ENCODE data around the gene PLA2R1. TPM values are rescaled to one million over a fixed set of nuclear protein-coding genes. Genes with fewer than 3 reads are reported as not detected.
A peak's percentile ranks its signal among the peaks of the same experiment; 100 is the strongest.

PLA2R1 gene
- total and polyA plus RNA-seq, 10 donors: 1.3 to 17.0 (median 10.1) TPM

DNA sequence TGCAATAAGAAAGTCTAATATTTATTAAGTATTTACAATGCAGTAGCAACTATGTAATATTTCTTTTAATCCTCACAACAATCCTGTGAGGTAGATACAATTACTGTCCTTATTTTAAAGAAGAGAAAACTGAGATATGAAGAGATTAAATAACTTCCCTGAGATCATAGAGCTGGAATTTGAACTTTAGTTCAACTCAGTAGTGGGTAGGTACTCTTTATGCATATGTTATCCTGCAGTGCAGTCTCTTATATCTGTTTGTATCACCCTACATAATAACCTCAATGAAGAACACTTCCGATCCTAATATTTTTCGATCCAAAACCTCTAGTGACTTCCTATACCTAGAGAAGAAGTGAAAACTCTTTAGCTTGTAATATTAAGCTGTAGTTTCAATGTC lies 64.2 kb downstream of the PLA2R1 start:
- no peaks in the 10 kb centered on the region for H3K27me3 ChIP-seq (replicated peaks in 1 of 7)
- H3K4me1 ChIP-seq: peaks cover 0 to 22% (median 0%) of the 10 kb centered on the region in 6 donors
- intact Hi-C loops (cut with DNase I; ENCODE audit: low total_unique reads): no loop called here
- 89 to 97% (median 94%) methylated on average over 2 of the region's 2 CpGs for WGBS, 5 donors
- DNase-seq: no peak
- H3K4me3 ChIP-seq: no peak overlapping the region
- H3K36me3 ChIP-seq: no peaks in the 10 kb centered on the region
- no peak for TF ChIP-seq POLR2AphosphoS5 (IDR thresholded peaks at IDR 0.05)
- TF ChIP-seq, protein P1, sequence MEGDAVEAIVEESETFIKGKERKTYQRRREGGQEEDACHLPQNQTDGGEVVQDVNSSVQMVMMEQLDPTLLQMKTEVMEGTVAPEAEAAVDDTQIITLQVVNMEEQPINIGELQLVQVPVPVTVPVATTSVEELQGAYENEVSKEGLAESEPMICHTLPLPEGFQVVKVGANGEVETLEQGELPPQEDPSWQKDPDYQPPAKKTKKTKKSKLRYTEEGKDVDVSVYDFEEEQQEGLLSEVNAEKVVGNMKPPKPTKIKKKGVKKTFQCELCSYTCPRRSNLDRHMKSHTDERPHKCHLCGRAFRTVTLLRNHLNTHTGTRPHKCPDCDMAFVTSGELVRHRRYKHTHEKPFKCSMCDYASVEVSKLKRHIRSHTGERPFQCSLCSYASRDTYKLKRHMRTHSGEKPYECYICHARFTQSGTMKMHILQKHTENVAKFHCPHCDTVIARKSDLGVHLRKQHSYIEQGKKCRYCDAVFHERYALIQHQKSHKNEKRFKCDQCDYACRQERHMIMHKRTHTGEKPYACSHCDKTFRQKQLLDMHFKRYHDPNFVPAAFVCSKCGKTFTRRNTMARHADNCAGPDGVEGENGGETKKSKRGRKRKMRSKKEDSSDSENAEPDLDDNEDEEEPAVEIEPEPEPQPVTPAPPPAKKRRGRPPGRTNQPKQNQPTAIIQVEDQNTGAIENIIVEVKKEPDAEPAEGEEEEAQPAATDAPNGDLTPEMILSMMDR (IDR thresholded peaks at IDR 0.05 in 8 of 11, conservative IDR thresholded peaks at IDR 0.05 in 3 of 11): no peak
- no peak for TF ChIP-seq POLR2A (IDR thresholded peaks at IDR 0.05)
- peak overlapping the region in 5 of 8 donors; percentile 45 to 79 (median 59) for H3K27ac ChIP-seq
- H3K9me3 ChIP-seq: no peaks in the 10 kb centered on the region

DNA sequence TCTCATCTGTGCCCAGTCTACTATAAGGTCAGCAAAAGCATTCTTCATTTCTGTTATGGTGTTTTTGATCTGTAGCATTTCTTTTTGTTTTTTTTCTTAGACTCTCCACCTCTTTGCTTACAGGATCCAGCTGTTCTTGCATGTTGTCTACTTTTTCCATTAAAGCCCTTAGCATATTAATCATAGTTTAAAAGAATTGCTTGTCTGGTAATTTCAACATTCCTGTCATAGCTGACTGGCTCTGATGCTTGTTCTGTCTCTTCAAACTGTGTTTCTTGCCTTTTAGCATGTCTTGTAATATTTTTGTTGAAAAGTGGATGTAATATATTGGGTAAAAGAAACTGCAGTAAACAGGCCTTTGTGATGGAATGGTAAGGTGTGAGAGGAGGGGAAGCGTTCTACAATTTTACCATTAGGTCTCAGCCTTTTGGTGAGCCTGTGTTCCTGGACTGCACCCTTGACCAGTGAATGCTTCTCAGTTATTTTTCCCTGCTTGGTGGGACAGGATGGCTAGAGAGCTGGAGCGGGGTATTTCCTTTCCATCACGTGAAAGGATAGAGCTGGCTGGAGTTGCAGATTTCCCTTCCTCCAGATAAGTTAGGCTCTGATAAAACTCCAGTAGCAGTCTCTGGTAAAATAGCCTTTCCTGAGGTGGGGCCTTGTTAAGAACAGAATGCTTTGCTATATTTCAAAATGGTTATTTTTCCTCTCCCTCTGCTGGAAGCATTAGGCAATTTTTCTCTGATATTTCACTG lies 65.4 kb downstream of the PLA2R1 start:
- 61 to 91% (median 72%) methylated on average over 3 of the region's 3 CpGs for WGBS, 5 donors
- no peak for DNase-seq
- Histone ChIP-seq H3K27ac (peak overlapping the region in 7 of 8 donors; percentile 45 to 79 (median 55)), H3K27me3 (replicated peaks in 1 of 7) (no peaks in the 10 kb centered on the region), H3K9me3 (no peaks in the 10 kb centered on the region), H3K4me3 (no peak overlapping the region), H3K4me1 (peaks cover 0 to 22% (median 0%) of the 10 kb centered on the region in 6 donors), H3K36me3 (no peaks in the 10 kb centered on the region)
- TF ChIP-seq, protein P1 (IDR thresholded peaks at IDR 0.05 in 8 of 11, conservative IDR thresholded peaks at IDR 0.05 in 3 of 11): peak in 2 of 11 experiments; percentile 15 to 29
- TF ChIP-seq POLR2AphosphoS5 (IDR thresholded peaks at IDR 0.05) (no peak), POLR2A (IDR thresholded peaks at IDR 0.05) (no peak)
- intact Hi-C loops (cut with DNase I; ENCODE audit: low total_unique reads): no loop called here

DNA sequence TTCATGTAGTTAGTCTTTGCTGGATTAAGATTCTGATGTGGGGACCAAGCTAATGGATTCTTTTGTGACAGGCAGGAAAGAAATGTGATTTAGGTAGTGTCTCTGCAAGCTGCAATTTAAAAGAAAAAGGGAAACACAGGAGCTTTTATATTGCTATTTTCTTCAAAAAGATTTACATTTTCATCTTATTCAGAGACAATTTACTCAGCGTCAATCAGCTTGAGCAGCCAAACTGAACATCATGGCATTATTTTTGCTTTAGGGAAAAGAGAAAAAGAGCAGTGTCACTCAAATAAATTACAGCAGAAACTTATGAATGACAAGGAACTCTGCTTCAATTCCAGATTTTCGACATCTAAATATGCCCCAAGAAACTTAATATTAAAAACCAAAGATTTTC lies 67.4 kb downstream of the PLA2R1 start:
- H3K4me3 ChIP-seq: no peak overlapping the region
- no peaks in the 10 kb centered on the region for H3K36me3 ChIP-seq
- TF ChIP-seq, protein P1 (IDR thresholded peaks at IDR 0.05 in 8 of 11, conservative IDR thresholded peaks at IDR 0.05 in 3 of 11): no peak
- TF ChIP-seq POLR2AphosphoS5 (IDR thresholded peaks at IDR 0.05) (no peak), POLR2A (IDR thresholded peaks at IDR 0.05) (no peak)
- no peaks in the 10 kb centered on the region for H3K9me3 ChIP-seq
- no peak overlapping the region for H3K27ac ChIP-seq
- intact Hi-C loops (cut with DNase I; ENCODE audit: low total_unique reads): no loop called here
- H3K27me3 ChIP-seq (replicated peaks in 1 of 7): no peaks in the 10 kb centered on the region
- H3K4me1 ChIP-seq: peaks cover 0 to 22% (median 0%) of the 10 kb centered on the region in 6 donors
- no peak for DNase-seq
- WGBS, 5 donors: 75 to 91% (median 83%) methylated on average over 2 of the region's 2 CpGs

DNA sequence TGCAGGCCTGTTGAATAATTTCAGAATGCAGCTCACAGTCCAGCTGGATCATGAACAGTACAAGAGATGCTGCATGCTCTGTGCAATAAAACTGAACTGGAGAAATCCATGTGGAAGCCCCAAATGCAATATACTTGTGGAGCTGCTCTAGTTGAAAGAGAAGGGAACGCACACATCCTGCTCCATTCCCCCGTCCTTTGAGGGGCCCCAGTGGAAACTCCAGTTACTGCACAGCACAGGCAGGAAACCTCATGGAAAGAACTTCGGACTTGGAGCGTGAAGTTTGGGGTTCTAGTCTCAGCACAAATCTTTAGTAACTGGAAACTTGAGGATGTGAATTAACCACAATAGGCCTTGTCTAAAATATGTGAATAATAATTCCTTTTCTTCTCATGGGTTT lies 73.2 kb downstream of the PLA2R1 start:
- Histone ChIP-seq H3K9me3 (peaks cover 0 to 4% (median 0%) of the 10 kb centered on the region in 8 donors), H3K36me3 (no peaks in the 10 kb centered on the region), H3K27ac (no peak overlapping the region), H3K27me3 (replicated peaks in 1 of 7) (no peaks in the 10 kb centered on the region), H3K4me3 (no peak overlapping the region), H3K4me1 (peaks cover 0 to 18% (median 10%) of the 10 kb centered on the region in 6 donors)
- TF ChIP-seq, protein P1 (IDR thresholded peaks at IDR 0.05 in 8 of 11, conservative IDR thresholded peaks at IDR 0.05 in 3 of 11): no peak
- TF ChIP-seq POLR2A (IDR thresholded peaks at IDR 0.05) (no peak), POLR2AphosphoS5 (IDR thresholded peaks at IDR 0.05) (no peak)
- intact Hi-C loops (cut with DNase I; ENCODE audit: low total_unique reads): no loop called here
- DNase-seq: no peak
- 86 to 93% (median 90%) methylated on average over 4 of the region's 4 CpGs for WGBS, 5 donors
